WTC11 (cell line): ENCODE measurements around the gene RGS6. TPM values are rescaled to one million over a fixed set of nuclear protein-coding genes. Genes with fewer than 3 reads are reported as not detected.

Source experiments
- ATAC-seq: fragments of 200-7000 bp; cut with Tn5 transposase; 2 replicates; pipeline ENCODE4 v1.10.0; 2021; ENCODE audit warnings: mild to moderate bottlenecking, moderate library complexity
- CTCF ChIA-PET: fragments of 300-600 bp; sonication (Branson Sonifier 250); formaldehyde crosslinking; loops from one replicate; lab custom pipeline; 2021; ENCODE audit warnings: antibody characterized with exemption; lab: Charles Lee
- POLR2A ChIA-PET: fragments of 350-600 bp; sonication (Branson Sonifier 250); formaldehyde crosslinking; loops from one replicate; lab custom pipeline; 2021; ENCODE audit warnings: antibody characterized with exemption; lab: Charles Lee
- DNase-seq: peaks from one replicate; pipeline ENCODE4 v3.0.0; 2021; ENCODE audit warnings: low spot score
- H3K27ac Mint-ChIP-seq: 2 replicates; pipeline ENCODE4 v1.8.0; 2021; ENCODE audit warnings: mixed read lengths
- H3K27me3 Mint-ChIP-seq: 2 replicates; pipeline ENCODE4 v1.8.0; 2021; ENCODE audit warnings: low read depth, mild to moderate bottlenecking, moderate library complexity, mixed read lengths
- H3K36me3 Mint-ChIP-seq: 2 replicates; pipeline ENCODE4 v1.8.0; 2021; ENCODE audit warnings: mixed read lengths
- H3K4me1 Mint-ChIP-seq: 2 replicates; pipeline ENCODE4 v1.8.0; 2022; ENCODE audit warnings: mixed read lengths
- H3K4me3 Mint-ChIP-seq: 2 replicates; pipeline ENCODE4 v1.8.0; 2021; ENCODE audit warnings: mild to moderate bottlenecking, moderate library complexity, mixed read lengths
- H3K9me3 Mint-ChIP-seq: 2 replicates; pipeline ENCODE4 v1.8.0; 2021; ENCODE audit warnings: mixed read lengths
- KAT7 ChIP-seq: sonication (generic); formaldehyde crosslinking; IDR thresholded peaks from 2 replicates; pipeline ENCODE4 v1.8.1; 2023; ENCODE audit warnings: missing genetic modification reagents, mild to moderate bottlenecking, borderline replicate concordance
- MXD4 ChIP-seq: fragments of 250-450 bp; sonication (Bioruptor Pico); IDR thresholded peaks from 2 replicates; pipeline ENCODE4 v1.8.0; 2021; ENCODE audit warnings: mild to moderate bottlenecking, moderate library complexity, borderline replicate concordance
- NFE2L1 ChIP-seq: sonication (generic); formaldehyde crosslinking; IDR thresholded peaks from 2 replicates; pipeline ENCODE4 v1.8.1; 2023; ENCODE audit warnings: missing genetic modification reagents
- OVOL2 ChIP-seq: fragments of 250-450 bp; sonication (Bioruptor Pico); IDR thresholded peaks from 2 replicates; pipeline ENCODE4 v1.9.0; 2021; ENCODE audit warnings: mild to moderate bottlenecking, borderline replicate concordance
- PRRX2 ChIP-seq: fragments of 250-450 bp; sonication (Bioruptor Pico); IDR thresholded peaks from 2 replicates; pipeline ENCODE4 v1.8.0; 2021; ENCODE audit warnings: mild to moderate bottlenecking
- RELA ChIP-seq: sonication (generic); formaldehyde crosslinking; IDR thresholded peaks from 2 replicates; pipeline ENCODE4 v1.8.1; 2022; ENCODE audit warnings: missing genetic modification reagents, mild to moderate bottlenecking, borderline replicate concordance
- SOX15 ChIP-seq: fragments of 250-450 bp; sonication (Bioruptor Pico); IDR thresholded peaks from 2 replicates; pipeline ENCODE4 v1.9.0; 2021; ENCODE audit warnings: mild to moderate bottlenecking
- TEAD1 ChIP-seq: sonication (generic); formaldehyde crosslinking; IDR thresholded peaks from 2 replicates; pipeline ENCODE4 v1.8.0; 2022; ENCODE audit warnings: mild to moderate bottlenecking, missing genetic modification reagents
- ZNF416 ChIP-seq: fragments of 250-450 bp; sonication (Bioruptor Pico); IDR thresholded peaks from 2 replicates; pipeline ENCODE4 v1.9.0; 2021; ENCODE audit warnings: mild to moderate bottlenecking, inconsistent platforms
- ZNF423 ChIP-seq: fragments of 250-450 bp; sonication (Bioruptor Pico); IDR thresholded peaks from 2 replicates; pipeline ENCODE4 v2.1.2; 2022; ENCODE audit warnings: mild to moderate bottlenecking, moderate library complexity
- ZNF671 ChIP-seq: fragments of 250-450 bp; sonication (Bioruptor Pico); IDR thresholded peaks from 2 replicates; pipeline ENCODE4 v1.8.0; 2021; ENCODE audit warnings: mild to moderate bottlenecking
- total RNA-seq: library from RNA; stranded (reverse); gene quantifications from 3 replicates; pipeline ENCODE4 v1.2.3, GENCODE V29; 2021
- TF ChIP-seq, protein P1 (sequence below): sonication (generic); formaldehyde crosslinking; IDR thresholded peaks from 2 replicates; pipeline ENCODE4 v1.8.0; 2023; ENCODE audit warnings: mild to moderate bottlenecking, missing genetic modification reagents
- TF ChIP-seq, protein P2 (sequence below): sonication (generic); formaldehyde crosslinking; IDR thresholded peaks from 2 replicates; pipeline ENCODE4 v1.8.1; 2023; ENCODE audit warnings: mild to moderate bottlenecking, missing genetic modification reagents, moderate library complexity
- TF ChIP-seq, protein P3 (sequence below): sonication (generic); formaldehyde crosslinking; IDR thresholded peaks from 2 replicates; pipeline ENCODE4 v1.8.0; 2023; ENCODE audit warnings: missing genetic modification reagents, mild to moderate bottlenecking, borderline replicate concordance
- TF ChIP-seq, protein P4 (sequence below): sonication (generic); formaldehyde crosslinking; IDR thresholded peaks from 2 replicates; pipeline ENCODE4 v1.8.1; 2023; ENCODE audit warnings: mild to moderate bottlenecking, missing genetic modification reagents
- TF ChIP-seq, protein P5 (sequence below): fragments of 200-600 bp; IDR thresholded peaks from 2 replicates; pipeline ENCODE4 v1.8.0; 2022; ENCODE audit warnings: antibody characterized with exemption

RGS6 gene
- total RNA-seq, 1 experiment from 2014 or later: 1.0 TPM

DNA sequence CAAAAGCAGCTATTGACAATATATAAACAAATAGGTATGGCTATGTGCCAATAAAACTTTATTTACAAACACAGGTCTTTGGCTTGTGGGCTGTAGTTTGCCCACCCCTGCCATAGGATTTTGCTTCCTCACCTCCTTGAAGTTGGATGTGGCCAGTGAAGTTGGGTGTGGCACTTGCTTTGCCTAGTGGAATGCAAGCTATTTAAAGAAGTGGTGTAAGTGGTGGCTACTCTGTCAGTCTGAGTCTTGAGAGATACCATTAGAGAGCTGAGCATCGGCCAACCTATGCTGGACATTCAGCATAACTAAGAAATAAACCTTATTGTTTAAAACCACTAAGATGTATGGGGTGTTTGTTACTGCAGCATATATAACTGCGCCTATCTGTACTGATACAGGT, 321.3 kb downstream of the RGS6 start (continued):
- TF ChIP-seq, protein P1, sequence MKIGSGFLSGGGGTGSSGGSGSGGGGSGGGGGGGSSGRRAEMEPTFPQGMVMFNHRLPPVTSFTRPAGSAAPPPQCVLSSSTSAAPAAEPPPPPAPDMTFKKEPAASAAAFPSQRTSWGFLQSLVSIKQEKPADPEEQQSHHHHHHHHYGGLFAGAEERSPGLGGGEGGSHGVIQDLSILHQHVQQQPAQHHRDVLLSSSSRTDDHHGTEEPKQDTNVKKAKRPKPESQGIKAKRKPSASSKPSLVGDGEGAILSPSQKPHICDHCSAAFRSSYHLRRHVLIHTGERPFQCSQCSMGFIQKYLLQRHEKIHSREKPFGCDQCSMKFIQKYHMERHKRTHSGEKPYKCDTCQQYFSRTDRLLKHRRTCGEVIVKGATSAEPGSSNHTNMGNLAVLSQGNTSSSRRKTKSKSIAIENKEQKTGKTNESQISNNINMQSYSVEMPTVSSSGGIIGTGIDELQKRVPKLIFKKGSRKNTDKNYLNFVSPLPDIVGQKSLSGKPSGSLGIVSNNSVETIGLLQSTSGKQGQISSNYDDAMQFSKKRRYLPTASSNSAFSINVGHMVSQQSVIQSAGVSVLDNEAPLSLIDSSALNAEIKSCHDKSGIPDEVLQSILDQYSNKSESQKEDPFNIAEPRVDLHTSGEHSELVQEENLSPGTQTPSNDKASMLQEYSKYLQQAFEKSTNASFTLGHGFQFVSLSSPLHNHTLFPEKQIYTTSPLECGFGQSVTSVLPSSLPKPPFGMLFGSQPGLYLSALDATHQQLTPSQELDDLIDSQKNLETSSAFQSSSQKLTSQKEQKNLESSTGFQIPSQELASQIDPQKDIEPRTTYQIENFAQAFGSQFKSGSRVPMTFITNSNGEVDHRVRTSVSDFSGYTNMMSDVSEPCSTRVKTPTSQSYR (CRISPR knock-in tag): no peak

DNA sequence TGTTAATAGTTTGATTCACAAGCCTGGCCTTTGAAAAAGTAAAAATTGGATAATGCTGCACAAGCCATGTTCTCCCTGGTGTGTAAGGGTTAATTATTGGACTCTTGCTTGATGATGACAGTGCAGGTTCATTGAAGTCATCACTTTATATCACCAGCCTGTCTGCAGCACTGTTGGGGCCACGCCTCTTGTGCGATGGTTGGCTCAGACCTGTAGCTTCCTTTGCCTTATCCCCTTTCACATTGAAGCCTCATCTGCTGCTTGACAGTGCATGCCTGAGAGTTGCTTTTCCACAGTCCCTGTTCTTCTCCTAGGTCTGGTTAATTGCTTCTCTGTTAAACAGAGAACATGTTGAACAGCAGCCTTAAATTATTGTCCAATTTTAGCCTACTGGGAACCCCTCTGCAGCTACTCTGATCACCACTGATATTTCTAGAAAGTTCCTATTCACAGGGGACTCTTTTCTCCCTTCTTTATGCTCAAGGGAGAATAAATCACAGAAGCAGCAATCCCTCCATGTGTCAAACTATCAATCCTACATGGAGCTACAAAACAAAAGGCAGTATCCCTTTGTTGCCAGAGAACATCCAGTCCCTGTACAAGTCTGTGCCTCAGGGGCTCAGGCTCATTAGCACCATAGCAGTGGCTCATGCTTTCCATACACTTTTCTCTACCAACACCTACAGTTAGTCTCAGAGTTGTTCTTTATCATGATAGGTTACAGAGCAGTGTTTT, 322.1 kb downstream of the RGS6 start:
- CTCF ChIA-PET: interaction anchor here (0.9 kb wide), 1 partner anchor 38 kb away, joined by 4 read pairs; no protein-coding TSS in a partner anchor

DNA sequence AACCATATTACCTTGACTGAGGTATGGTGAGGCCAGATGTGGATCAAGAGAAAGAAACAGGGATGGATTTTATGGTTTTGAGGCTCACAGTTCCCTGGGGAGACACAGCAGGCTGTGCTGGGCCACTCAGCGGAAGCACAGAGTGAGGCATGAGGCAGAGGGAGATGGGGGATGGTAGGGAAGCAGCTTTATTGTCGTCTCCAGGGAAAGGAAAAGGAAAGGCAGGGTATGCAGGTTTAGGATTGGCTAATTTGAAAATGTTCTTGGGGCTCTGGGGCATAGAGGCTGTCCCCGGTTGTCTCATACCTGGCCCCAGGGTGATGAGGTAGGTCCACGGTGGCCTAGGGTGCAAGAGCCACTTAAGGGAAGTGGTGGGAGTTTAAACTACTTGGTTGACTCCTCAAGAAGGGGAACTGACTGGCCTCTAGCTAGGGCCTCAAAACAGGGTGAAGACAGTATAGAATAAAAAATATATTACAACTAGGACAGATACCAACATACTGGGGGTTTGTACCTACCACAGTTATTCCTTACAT, 322.8 kb downstream of the RGS6 start:
- Mint-ChIP-seq H3K27ac (no peak overlapping the region; the same call in 1 of the 2 replicates), H3K4me3 (no peak overlapping the region), H3K4me1 (peaks cover 34% of the 10 kb centered on the region)

More for the DNA sequence above, 322.1 kb downstream of the RGS6 start:
- peaks cover 40% of the 10 kb centered on the region for H3K36me3 Mint-ChIP-seq
- no peak overlapping the region; the same call in 1 of the 2 replicates for H3K27ac Mint-ChIP-seq
- no peaks in the 10 kb centered on the region; the same call in 1 of the 2 replicates for H3K27me3 Mint-ChIP-seq
- H3K9me3 Mint-ChIP-seq: peaks cover 59% of the 10 kb centered on the region
- H3K4me1 Mint-ChIP-seq: peaks cover 36% of the 10 kb centered on the region
- DNase-seq (no peak), ATAC-seq (peak; percentile 39)
- POLR2A ChIA-PET: interaction anchor here (1.3 kb wide), 1 partner anchor 11 kb away, joined by 6 read pairs; no protein-coding TSS in a partner anchor
- no peak for TF ChIP-seq TEAD1 (CRISPR knock-in tag)
- TF ChIP-seq MXD4: no peak
- no peak for TF ChIP-seq ZNF671
- no peak overlapping the region for H3K4me3 Mint-ChIP-seq

DNA sequence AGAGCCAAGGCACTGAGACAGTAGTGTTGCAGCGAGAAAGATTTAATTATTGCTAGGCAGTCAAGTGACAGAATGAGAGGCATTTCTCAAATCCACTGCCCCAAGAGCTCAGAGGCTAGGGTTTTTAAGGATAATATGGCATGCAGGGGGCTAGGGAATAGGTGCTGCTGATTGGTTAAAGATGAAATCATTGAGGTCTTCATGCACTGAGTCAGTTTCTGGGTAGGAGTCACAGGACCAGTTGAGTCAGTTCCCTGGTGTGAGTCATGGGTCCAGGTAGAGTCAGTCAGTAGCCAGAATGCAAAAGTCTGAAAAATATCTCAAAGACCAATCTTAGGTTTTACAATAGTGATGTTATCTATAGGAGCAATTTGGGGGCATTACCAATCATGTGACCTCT, 323.8 kb downstream of the RGS6 start:
- H3K9me3 Mint-ChIP-seq: peaks cover 58% of the 10 kb centered on the region
- peaks cover 25% of the 10 kb centered on the region for H3K4me1 Mint-ChIP-seq
- DNase-seq: no peak
- ChIA-PET CTCF (no interaction called here), POLR2A (no interaction called here)
- H3K27ac Mint-ChIP-seq: no peak overlapping the region
- H3K36me3 Mint-ChIP-seq: peaks cover 36% of the 10 kb centered on the region
- no peak overlapping the region for H3K4me3 Mint-ChIP-seq
- no peaks in the 10 kb centered on the region; the same call in 1 of the 2 replicates for H3K27me3 Mint-ChIP-seq
- no peak for ATAC-seq
- TF ChIP-seq, protein P2, sequence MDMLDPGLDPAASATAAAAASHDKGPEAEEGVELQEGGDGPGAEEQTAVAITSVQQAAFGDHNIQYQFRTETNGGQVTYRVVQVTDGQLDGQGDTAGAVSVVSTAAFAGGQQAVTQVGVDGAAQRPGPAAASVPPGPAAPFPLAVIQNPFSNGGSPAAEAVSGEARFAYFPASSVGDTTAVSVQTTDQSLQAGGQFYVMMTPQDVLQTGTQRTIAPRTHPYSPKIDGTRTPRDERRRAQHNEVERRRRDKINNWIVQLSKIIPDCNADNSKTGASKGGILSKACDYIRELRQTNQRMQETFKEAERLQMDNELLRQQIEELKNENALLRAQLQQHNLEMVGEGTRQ (CRISPR knock-in tag): no peak
- TF ChIP-seq RELA (CRISPR knock-in tag): no peak
- no peak for TF ChIP-seq ZNF671
- TF ChIP-seq PRRX2 (CRISPR knock-in tag): no peak
- TF ChIP-seq, protein P3, sequence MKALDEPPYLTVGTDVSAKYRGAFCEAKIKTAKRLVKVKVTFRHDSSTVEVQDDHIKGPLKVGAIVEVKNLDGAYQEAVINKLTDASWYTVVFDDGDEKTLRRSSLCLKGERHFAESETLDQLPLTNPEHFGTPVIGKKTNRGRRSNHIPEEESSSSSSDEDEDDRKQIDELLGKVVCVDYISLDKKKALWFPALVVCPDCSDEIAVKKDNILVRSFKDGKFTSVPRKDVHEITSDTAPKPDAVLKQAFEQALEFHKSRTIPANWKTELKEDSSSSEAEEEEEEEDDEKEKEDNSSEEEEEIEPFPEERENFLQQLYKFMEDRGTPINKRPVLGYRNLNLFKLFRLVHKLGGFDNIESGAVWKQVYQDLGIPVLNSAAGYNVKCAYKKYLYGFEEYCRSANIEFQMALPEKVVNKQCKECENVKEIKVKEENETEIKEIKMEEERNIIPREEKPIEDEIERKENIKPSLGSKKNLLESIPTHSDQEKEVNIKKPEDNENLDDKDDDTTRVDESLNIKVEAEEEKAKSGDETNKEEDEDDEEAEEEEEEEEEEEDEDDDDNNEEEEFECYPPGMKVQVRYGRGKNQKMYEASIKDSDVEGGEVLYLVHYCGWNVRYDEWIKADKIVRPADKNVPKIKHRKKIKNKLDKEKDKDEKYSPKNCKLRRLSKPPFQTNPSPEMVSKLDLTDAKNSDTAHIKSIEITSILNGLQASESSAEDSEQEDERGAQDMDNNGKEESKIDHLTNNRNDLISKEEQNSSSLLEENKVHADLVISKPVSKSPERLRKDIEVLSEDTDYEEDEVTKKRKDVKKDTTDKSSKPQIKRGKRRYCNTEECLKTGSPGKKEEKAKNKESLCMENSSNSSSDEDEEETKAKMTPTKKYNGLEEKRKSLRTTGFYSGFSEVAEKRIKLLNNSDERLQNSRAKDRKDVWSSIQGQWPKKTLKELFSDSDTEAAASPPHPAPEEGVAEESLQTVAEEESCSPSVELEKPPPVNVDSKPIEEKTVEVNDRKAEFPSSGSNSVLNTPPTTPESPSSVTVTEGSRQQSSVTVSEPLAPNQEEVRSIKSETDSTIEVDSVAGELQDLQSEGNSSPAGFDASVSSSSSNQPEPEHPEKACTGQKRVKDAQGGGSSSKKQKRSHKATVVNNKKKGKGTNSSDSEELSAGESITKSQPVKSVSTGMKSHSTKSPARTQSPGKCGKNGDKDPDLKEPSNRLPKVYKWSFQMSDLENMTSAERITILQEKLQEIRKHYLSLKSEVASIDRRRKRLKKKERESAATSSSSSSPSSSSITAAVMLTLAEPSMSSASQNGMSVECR (CRISPR knock-in tag): no peak
- no peak for TF ChIP-seq KAT7
- no peak for TF ChIP-seq NFE2L1 (CRISPR knock-in tag)
- no peak for TF ChIP-seq SOX15 (CRISPR knock-in tag)
- no peak for TF ChIP-seq OVOL2 (CRISPR knock-in tag)
- TF ChIP-seq, protein P4, sequence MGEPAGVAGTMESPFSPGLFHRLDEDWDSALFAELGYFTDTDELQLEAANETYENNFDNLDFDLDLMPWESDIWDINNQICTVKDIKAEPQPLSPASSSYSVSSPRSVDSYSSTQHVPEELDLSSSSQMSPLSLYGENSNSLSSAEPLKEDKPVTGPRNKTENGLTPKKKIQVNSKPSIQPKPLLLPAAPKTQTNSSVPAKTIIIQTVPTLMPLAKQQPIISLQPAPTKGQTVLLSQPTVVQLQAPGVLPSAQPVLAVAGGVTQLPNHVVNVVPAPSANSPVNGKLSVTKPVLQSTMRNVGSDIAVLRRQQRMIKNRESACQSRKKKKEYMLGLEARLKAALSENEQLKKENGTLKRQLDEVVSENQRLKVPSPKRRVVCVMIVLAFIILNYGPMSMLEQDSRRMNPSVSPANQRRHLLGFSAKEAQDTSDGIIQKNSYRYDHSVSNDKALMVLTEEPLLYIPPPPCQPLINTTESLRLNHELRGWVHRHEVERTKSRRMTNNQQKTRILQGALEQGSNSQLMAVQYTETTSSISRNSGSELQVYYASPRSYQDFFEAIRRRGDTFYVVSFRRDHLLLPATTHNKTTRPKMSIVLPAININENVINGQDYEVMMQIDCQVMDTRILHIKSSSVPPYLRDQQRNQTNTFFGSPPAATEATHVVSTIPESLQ (CRISPR knock-in tag): no peak

More for the DNA sequence above, 322.8 kb downstream of the RGS6 start:
- ATAC-seq (peak; percentile 48), DNase-seq (no peak)
- Mint-ChIP-seq H3K9me3 (peaks cover 57% of the 10 kb centered on the region), H3K36me3 (peaks cover 36% of the 10 kb centered on the region), H3K27me3 (no peaks in the 10 kb centered on the region; the same call in 1 of the 2 replicates)
- TF ChIP-seq ZNF423: peak; percentile 68
- TF ChIP-seq ZNF671: no peak
- TF ChIP-seq, protein P5, sequence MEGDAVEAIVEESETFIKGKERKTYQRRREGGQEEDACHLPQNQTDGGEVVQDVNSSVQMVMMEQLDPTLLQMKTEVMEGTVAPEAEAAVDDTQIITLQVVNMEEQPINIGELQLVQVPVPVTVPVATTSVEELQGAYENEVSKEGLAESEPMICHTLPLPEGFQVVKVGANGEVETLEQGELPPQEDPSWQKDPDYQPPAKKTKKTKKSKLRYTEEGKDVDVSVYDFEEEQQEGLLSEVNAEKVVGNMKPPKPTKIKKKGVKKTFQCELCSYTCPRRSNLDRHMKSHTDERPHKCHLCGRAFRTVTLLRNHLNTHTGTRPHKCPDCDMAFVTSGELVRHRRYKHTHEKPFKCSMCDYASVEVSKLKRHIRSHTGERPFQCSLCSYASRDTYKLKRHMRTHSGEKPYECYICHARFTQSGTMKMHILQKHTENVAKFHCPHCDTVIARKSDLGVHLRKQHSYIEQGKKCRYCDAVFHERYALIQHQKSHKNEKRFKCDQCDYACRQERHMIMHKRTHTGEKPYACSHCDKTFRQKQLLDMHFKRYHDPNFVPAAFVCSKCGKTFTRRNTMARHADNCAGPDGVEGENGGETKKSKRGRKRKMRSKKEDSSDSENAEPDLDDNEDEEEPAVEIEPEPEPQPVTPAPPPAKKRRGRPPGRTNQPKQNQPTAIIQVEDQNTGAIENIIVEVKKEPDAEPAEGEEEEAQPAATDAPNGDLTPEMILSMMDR: no peak
- no peak for TF ChIP-seq ZNF416
- ChIA-PET CTCF (interaction anchor here (0.9 kb wide), 1 partner anchor 37 kb away, joined by 4 read pairs; no protein-coding TSS in a partner anchor), POLR2A (no interaction called here)
